GM12878 (cell line): Measurements from ENCODE around the gene MNT. TPM values are rescaled to one million over a fixed set of nuclear protein-coding genes. Genes with fewer than 3 reads are reported as not detected.

Experiments used
- ATAC-seq: fragments of 200-7000 bp; cut with Tn5 transposase; 3 replicates; pipeline ENCODE4 v1.9.1; 2020; ENCODE audit warnings: mild to moderate bottlenecking, moderate library complexity
- BruUV-seq: library from RNA; stranded (reverse); fragments of 400-500 nt; replicated peaks from 2 replicates; lab custom pipeline; 2021; lab: Mats Ljungman, UMichigan
- CTCF ChIA-PET: fragments of 300-600 bp; sonication (Branson Sonifier 250); formaldehyde crosslinking; extraction: SDS; loops from one replicate; lab custom pipeline; 2021; ENCODE audit warnings: inconsistent platforms; lab: Yijun Ruan, JAX
- POLR2A ChIA-PET: fragments of 350-600 bp; formaldehyde crosslinking; extraction: SDS; loops from one replicate; lab custom pipeline; 2021; ENCODE audit warnings: inconsistent platforms; lab: Charles Lee
- RAD21 ChIA-PET: fragments of 300-600 bp; sonication (Branson Sonifier 250); formaldehyde crosslinking; loops from one replicate; lab custom pipeline; 2023; ENCODE audit warnings: antibody characterized with exemption; ENCODE audit not compliant: unreplicated experiment; lab: Charles Lee
- SMC1A ChIA-PET: fragments of 300-600 bp; sonication (Branson Sonifier 250); formaldehyde crosslinking; loops from one replicate; lab custom pipeline; 2023; ENCODE audit not compliant: unreplicated experiment, uncharacterized antibody; lab: Charles Lee
- DNase-seq: peaks from one replicate; pipeline ENCODE4 v3.0.0-alpha.2; 2011; ENCODE audit warnings: low read depth, low spot score
- FAIRE-seq: peaks from 3 replicates; lab custom pipeline; 2011; peaks lifted over from hg19 to GRCh38; lab: Jason Lieb, UNC
- H2AFZ ChIP-seq: 2 replicates; pipeline ENCODE4 v1.6.0; 2011; ENCODE audit warnings: low read depth, low read length, control low read depth; ENCODE audit not compliant: control insufficient read depth
- H3K27ac ChIP-seq: 2 replicates; pipeline ENCODE4 v1.5.1; 2011; ENCODE audit warnings: control low read depth; ENCODE audit not compliant: control insufficient read depth, insufficient read depth
- H3K27me3 ChIP-seq, 2 experiments: replicated peaks in 1 of 2; 2 replicates each; pipeline versions ENCODE4 v1.6.0 to v1.6.1; 2011; ENCODE audit warnings: low read length in 1 of 2; ENCODE audit not compliant: control insufficient read depth in 2 of 2, insufficient read depth in 2 of 2
- H3K36me3 ChIP-seq, 2 experiments: 2 replicates each; pipeline ENCODE4 v1.5.1; 2011; ENCODE audit warnings: low read length in 1 of 2; ENCODE audit not compliant: control insufficient read depth in 2 of 2, insufficient read depth in 2 of 2
- H3K4me1 ChIP-seq: 2 replicates; pipeline ENCODE4 v1.6.1; 2011; ENCODE audit warnings: mild to moderate bottlenecking, low read length, moderate library complexity, mixed read lengths; ENCODE audit not compliant: control insufficient read depth, insufficient read depth
- H3K4me2 ChIP-seq: 2 replicates; pipeline ENCODE4 v1.6.0; 2011; ENCODE audit warnings: control low read depth; ENCODE audit not compliant: control insufficient read depth, insufficient read depth
- H3K4me3 ChIP-seq: fragments of 200-600 bp; sonication (generic); 2 replicates; pipeline ENCODE4 v1.5.1; 2016
- H3K79me2 ChIP-seq: 2 replicates; pipeline ENCODE4 v1.6.0; 2011; ENCODE audit warnings: low read length; ENCODE audit not compliant: control insufficient read depth, insufficient read depth
- H3K9ac ChIP-seq: 2 replicates; pipeline ENCODE4 v1.8.0; 2011; ENCODE audit warnings: low read length, control low read depth, mixed read lengths; ENCODE audit not compliant: control insufficient read depth, insufficient read depth
- H3K9me3 ChIP-seq: replicated peaks from 3 replicates; pipeline ENCODE4 v1.5.1; 2011; ENCODE audit warnings: mild to moderate bottlenecking, low read length; ENCODE audit not compliant: control insufficient read depth, insufficient read depth
- H4K20me1 ChIP-seq: 2 replicates; pipeline ENCODE4 v1.6.0; 2011; ENCODE audit not compliant: control insufficient read depth, insufficient read depth
- EGR1 ChIP-seq, 2 experiments: IDR thresholded peaks; 1 replicate in 1 of 2; 2 replicates in 1 of 2; pipeline ENCODE4 v1.6.1; 2011 to 2012; ENCODE audit warnings: low read depth in 2 of 2, low read length in 2 of 2, borderline replicate concordance in 1 of 2, mild to moderate bottlenecking in 1 of 2, moderate library complexity in 1 of 2
- GATAD2B ChIP-seq: fragments of 450-650 bp; conservative IDR thresholded peaks from 2 replicates; pipeline ENCODE4 v1.6.1; 2017; ENCODE audit warnings: low read depth, mild to moderate bottlenecking, moderate library complexity
- MLLT1 ChIP-seq: fragments of 450-650 bp; IDR thresholded peaks from 2 replicates; pipeline ENCODE4 v1.6.1; 2016; ENCODE audit warnings: mild to moderate bottlenecking
- MYC ChIP-seq: IDR thresholded peaks from 2 replicates; pipeline ENCODE4 v1.6.1; 2011; ENCODE audit warnings: mild to moderate bottlenecking, low read length, moderate library complexity, inconsistent platforms; ENCODE audit not compliant: insufficient read depth, insufficient replicate concordance, insufficient read length, severe bottlenecking
- POLR2A ChIP-seq: IDR thresholded peaks from 2 replicates; pipeline ENCODE4 v1.6.1; 2011; ENCODE audit warnings: low read depth, mild to moderate bottlenecking, low read length
- SPI1 ChIP-seq: IDR thresholded peaks from 2 replicates; pipeline ENCODE4 v1.6.1; 2011; ENCODE audit warnings: low read depth, mild to moderate bottlenecking, low read length, moderate library complexity, borderline replicate concordance; ENCODE audit not compliant: insufficient read depth
- ZNF384 ChIP-seq: IDR thresholded peaks from 2 replicates; pipeline ENCODE4 v1.6.1; 2012; ENCODE audit warnings: low read depth, mild to moderate bottlenecking, low read length, improper control_type of control experiment, borderline replicate concordance
- WGBS: methylation state at CpG from one replicate; pipeline ENCODE4 v1.1.6; 2016; ENCODE audit warnings: low lambda C conversion rate; ENCODE audit not compliant: insufficient replicate concordance, insufficient coverage; ENCODE audit errors: missing lambda C conversion rate; 5-methylcytosine and 5-hydroxymethylcytosine counted together
- in situ Hi-C: fragments of 300-500 bp; cut with MboI; formaldehyde crosslinking; loops from 9 replicates; pipeline ENCODE4 v1.14.3; 2018; ENCODE audit warnings: mixed read lengths
- intact Hi-C: fragments of 100-400 bp; cut with micrococcal nuclease; formaldehyde crosslinking; loops from one replicate; pipeline ENCODE4 v1.14.2; 2022; ENCODE audit not compliant: unreplicated experiment
- polyA plus RNA-seq, 11 experiments: library from polyadenylated mRNA; depleted of rRNA in 4 of 11; unstranded in 6 of 11; stranded (reverse) in 5 of 11; fragments of >200 nt; fragmentation: Nextera tagmentation in 4 of 11; fragmentation: Illumina TruSeq in 1 of 11; extraction: Ambion mirVana in 4 of 11; extraction: Trizol in 1 of 11; gene quantifications; 1 replicate in 1 of 11; 2 replicates in 10 of 11; pipeline versions ENCODE4 v1.2.1 to v1.2.3, GENCODE V29; 2011 to 2016; ENCODE audit warnings: inconsistent platforms in 2 of 11, missing spikeins in 2 of 11, low read depth in 1 of 11
- total RNA-seq, 4 experiments: library from RNA; depleted of rRNA in 3 of 4; stranded (reverse); fragments of >200 nt in 3 of 4; fragmentation: Illumina TruSeq in 1 of 4; extraction: Trizol in 1 of 4; gene quantifications; 2 replicates each; pipeline versions ENCODE4 v1.2.1 to v1.2.3, GENCODE V29; 2013 to 2021

MNT gene
- total and polyA plus RNA-seq, 10 of the 15 experiments (the other 5 are each of a cell fraction or from before 2014, with no cell fraction given) = 0.31 to 15.9 (median 3.8) TPM

- BruUV-seq = no TSS peak
- in situ Hi-C loops = no loop called here
- ATAC-seq = no peak
- peak overlapping the region; percentile 98 for H3K4me3 ChIP-seq
- no peaks in the 10 kb centered on the region; a peak in 1 of 4 replicates for H3K36me3 ChIP-seq
- no peaks in the 10 kb centered on the region for H3K27me3 ChIP-seq
- H4K20me1 ChIP-seq = no peaks in the 10 kb centered on the region
- peaks cover 20% of the 10 kb centered on the region for H3K79me2 ChIP-seq
- TF ChIP-seq ZNF384 (no peak), SPI1 (peak; percentile 9; the same call in 1 of the 2 replicates), POLR2A (0 out of 2 replicates have a peak, but pooled peaks have one; percentile 18), EGR1 (IDR thresholded peaks at IDR 0.05; ENCODE audit: borderline replicate concordance in 1 of 2, low read depth in 2 of 2, low read length in 2 of 2) (0 out of 3 replicates have a peak, but pooled peaks of 1 of the 2 experiments have one; percentile 4), MYC (no peak), MLLT1 (peak; percentile 77; the same call in 1 of the 2 replicates), GATAD2B (peak; percentile 27; the same call in 1 of the 2 replicates)
- TF ChIP-seq, all 136 proteins: peak for 5
- POLR2A ChIA-PET = interaction anchor here (0.5 to 1.2 kb wide), 6 partner anchors 15 to 1019 kb away, joined by 3 to 5 read pairs (median 3); no protein-coding TSS in a partner anchor
- peak overlapping the region; percentile 99 for H3K4me2 ChIP-seq
- H3K9ac ChIP-seq = peak overlapping the region; percentile 70
- peak overlapping the region; percentile 61 for H2AFZ ChIP-seq
- no peak for DNase-seq
- 25% methylated on average over 32 of the region's 55 CpGs for WGBS
- peaks cover 27% of the 10 kb centered on the region for H3K4me1 ChIP-seq
- no peaks in the 10 kb centered on the region for H3K9me3 ChIP-seq
- RAD21 ChIA-PET = interaction anchor here (0.6 to 6.7 kb wide), 3 partner anchors 17 to 62 kb away, joined by 4 to 54 read pairs (median 6); partner anchors contain the start of genes SGSM2 and TSR1
- CTCF ChIA-PET = interaction anchor here (1.7 to 9.8 kb wide), 3 partner anchors 16 to 17 kb away, joined by 8 to 105 read pairs (median 9); no protein-coding TSS in a partner anchor
- SMC1A ChIA-PET = interaction anchor here (1.2 to 1.9 kb wide), 2 partner anchors 16 to 17 kb away, joined by 3 to 8 read pairs; no protein-coding TSS in a partner anchor
- peak overlapping the region; percentile 95 for H3K27ac ChIP-seq
- intact Hi-C loops = no loop called here
- no peak for FAIRE-seq
Measured at GRCh38 chr17:2398655-2399571, 1.9 kb downstream of the MNT start.
